CD14-positive monocyte (primary cell): ENCODE measurements around the gene HSPG2. TPM values are rescaled to one million over a fixed set of nuclear protein-coding genes. Genes with fewer than 3 reads are reported as not detected.

Source experiments
- DNase-seq, 3 donors: peaks; one replicate each; pipeline ENCODE4 v3.0.0-alpha.2; 2011 to 2022
- H2AFZ ChIP-seq: 2 replicates; pipeline ENCODE4 v1.6.0; 2012; ENCODE audit warnings: mild to moderate bottlenecking, low read depth, low read length, inconsistent platforms; ENCODE audit not compliant: insufficient read depth, poor library complexity, severe bottlenecking
- H3K27ac ChIP-seq, 2 donors: 1 replicate in 1 of 2; 2 replicates in 1 of 2; pipeline ENCODE4 v1.5.1; 2012 to 2013; ENCODE audit warnings: low read length in 2 of 2, control low read depth in 1 of 2, inconsistent platforms in 1 of 2, low read depth in 1 of 2, mild to moderate bottlenecking in 1 of 2
- H3K27me3 ChIP-seq, 2 donors: one replicate each; pipeline versions ENCODE4 v1.6.0 to v1.6.1; 2011 to 2013; ENCODE audit warnings: low read length in 2 of 2; ENCODE audit not compliant: control insufficient read depth in 2 of 2, insufficient read depth in 2 of 2
- H3K36me3 ChIP-seq, 2 donors: replicated peaks in 1 of 2; 1 replicate in 1 of 2; 2 replicates in 1 of 2; pipeline versions ENCODE4 v1.5.1 to v1.6.1; 2012 to 2013; ENCODE audit warnings: low read length in 2 of 2, control low read depth in 1 of 2, inconsistent platforms in 1 of 2, mild to moderate bottlenecking in 1 of 2; ENCODE audit not compliant: insufficient read depth in 2 of 2, control insufficient read depth in 1 of 2
- H3K4me1 ChIP-seq, 2 donors: 1 replicate in 1 of 2; 2 replicates in 1 of 2; pipeline versions ENCODE4 v1.5.1 to v1.6.1; 2012 to 2013; ENCODE audit warnings: low read length in 2 of 2, control low read depth in 1 of 2, inconsistent platforms in 1 of 2, mild to moderate bottlenecking in 1 of 2, moderate library complexity in 1 of 2; ENCODE audit not compliant: insufficient read depth in 2 of 2, control insufficient read depth in 1 of 2
- H3K4me2 ChIP-seq: replicated peaks from 2 replicates; pipeline ENCODE3; 2012; ENCODE audit warnings: low read length, moderate library complexity, mild to moderate bottlenecking; ENCODE audit not compliant: poor library complexity, severe bottlenecking; ENCODE audit errors: extremely low read depth
- H3K4me3 ChIP-seq, 3 experiments: fragments of 200-600 bp in 1 of 3; sonication (generic) in 1 of 3; replicated peaks in 1 of 3; 1 replicate in 2 of 3; 2 replicates in 1 of 3; pipeline ENCODE4 v1.5.1; 2011 to 2013; ENCODE audit warnings: low read length in 3 of 3, mild to moderate bottlenecking in 3 of 3, control low read depth in 2 of 3, low read depth in 2 of 3, inconsistent platforms in 1 of 3, moderate library complexity in 1 of 3
- H3K79me2 ChIP-seq: 2 replicates; pipeline ENCODE4 v1.6.0; 2012; ENCODE audit warnings: mild to moderate bottlenecking, control low read depth, inconsistent platforms, low read length, moderate library complexity; ENCODE audit not compliant: insufficient read depth
- H3K9ac ChIP-seq: 2 replicates; pipeline ENCODE4 v1.6.0; 2017; ENCODE audit warnings: low read length, mild to moderate bottlenecking; ENCODE audit not compliant: insufficient read depth, poor library complexity, severe bottlenecking
- H3K9me3 ChIP-seq, 2 donors: replicated peaks in 1 of 2; 1 replicate in 1 of 2; 2 replicates in 1 of 2; pipeline versions ENCODE4 v1.5.1 to v1.6.1; 2012 to 2013; ENCODE audit warnings: low read length in 2 of 2, control low read depth in 1 of 2; ENCODE audit not compliant: control insufficient read depth in 1 of 2, insufficient read depth in 1 of 2
- H4K20me1 ChIP-seq: 2 replicates; pipeline ENCODE4 v1.6.0; 2012; ENCODE audit warnings: mild to moderate bottlenecking, low read length, control low read depth, moderate library complexity; ENCODE audit not compliant: insufficient read depth
- H3K27ac Mint-ChIP-seq, 7 donors: one replicate each; pipeline ENCODE4 v1.8.0; 2020; ENCODE audit warnings: mild to moderate bottlenecking in 7 of 7, mixed read lengths in 7 of 7, moderate library complexity in 6 of 7, inconsistent platforms in 2 of 7
- H3K27me3 Mint-ChIP-seq, 3 donors: one replicate each; pipeline ENCODE4 v1.8.0; 2021 to 2022; ENCODE audit warnings: low read depth in 3 of 3, mild to moderate bottlenecking in 3 of 3, mixed read lengths in 3 of 3, moderate library complexity in 3 of 3, inconsistent platforms in 1 of 3
- H3K36me3 Mint-ChIP-seq, 2 donors: one replicate each; pipeline ENCODE4 v1.8.0; 2020; ENCODE audit warnings: mixed read lengths in 2 of 2, inconsistent platforms in 1 of 2, mild to moderate bottlenecking in 1 of 2
- H3K4me1 Mint-ChIP-seq: one replicate; pipeline ENCODE4 v1.8.0; 2020; ENCODE audit warnings: mild to moderate bottlenecking, mixed read lengths
- H3K4me3 Mint-ChIP-seq, 2 donors: one replicate each; pipeline ENCODE4 v1.8.0; 2020; ENCODE audit warnings: mild to moderate bottlenecking in 2 of 2, mixed read lengths in 2 of 2, moderate library complexity in 1 of 2
- H3K9me3 Mint-ChIP-seq, 7 donors: one replicate each; pipeline ENCODE4 v1.8.0; 2020 to 2022; ENCODE audit warnings: mixed read lengths in 7 of 7, mild to moderate bottlenecking in 6 of 7, moderate library complexity in 6 of 7, inconsistent platforms in 2 of 7
- WGBS: methylation state at CpG from one replicate; pipeline ENCODE4 v1.1.5; 2013; ENCODE audit warnings: missing lambda C conversion rate; ENCODE audit not compliant: insufficient coverage; 5-methylcytosine and 5-hydroxymethylcytosine counted together
- intact Hi-C, 2 donors: fragments of 100-400 bp; cut with micrococcal nuclease; formaldehyde crosslinking; loops; one replicate each; pipeline versions ENCODE4 v1.15.0 to v1.15.1; 2023
- polyA plus RNA-seq, 3 donors: library from polyadenylated mRNA; depleted of rRNA in 1 of 3; unstranded in 2 of 3; stranded (reverse) in 1 of 3; fragments of 300-500 nt in 2 of 3; fragments of >200 nt in 1 of 3; fragmentation: Illumina TruSeq in 2 of 3; gene quantifications; 1 replicate in 2 of 3; 2 replicates in 1 of 3; pipeline ENCODE4 v1.2.3, GENCODE V29; 2012 to 2021
- TF ChIP-seq, protein P1 (sequence below): fragments of 200-600 bp; IDR thresholded peaks from one replicate; pipeline ENCODE4 v1.8.0; 2022; ENCODE audit warnings: antibody characterized with exemption, mild to moderate bottlenecking

HSPG2 gene
- polyA plus RNA-seq, 3 donors: 0.44 TPM; not detected in 2

- Histone ChIP-seq H3K4me2 (no peak overlapping the region), H3K27ac (peak overlapping the region in 1 of 2 donors; percentile 62), H3K9ac (no peak overlapping the region), H4K20me1 (peaks cover 27% of the 10 kb centered on the region), H3K4me3 (no peak overlapping the region), H3K9me3 (no peaks in the 10 kb centered on the region), H3K27me3 (no peaks in the 10 kb centered on the region), H2AFZ (no peak overlapping the region), H3K36me3 (no peaks in the 10 kb centered on the region), H3K79me2 (peaks cover 100% of the 10 kb centered on the region), H3K4me1 (peaks cover 62 to 66% of the 10 kb centered on the region in 2 donors)
- peak overlapping the region in 5 of 7 donors; percentile 24 to 83 (median 63) for H3K27ac Mint-ChIP-seq
- H3K36me3 Mint-ChIP-seq: peaks cover 3 to 10% of the 10 kb centered on the region in 2 donors
- H3K4me1 Mint-ChIP-seq: peaks cover 77% of the 10 kb centered on the region
- no peak for DNase-seq
- no CpG with 5 or more reads among the region's 15 CpGs for WGBS
- intact Hi-C loops: no loop called here
- H3K4me3 Mint-ChIP-seq: no peak overlapping the region
- peaks cover 0 to 2% (median 0%) of the 10 kb centered on the region in 7 donors for H3K9me3 Mint-ChIP-seq
- H3K27me3 Mint-ChIP-seq: no peaks in the 10 kb centered on the region
- TF ChIP-seq, protein P1, sequence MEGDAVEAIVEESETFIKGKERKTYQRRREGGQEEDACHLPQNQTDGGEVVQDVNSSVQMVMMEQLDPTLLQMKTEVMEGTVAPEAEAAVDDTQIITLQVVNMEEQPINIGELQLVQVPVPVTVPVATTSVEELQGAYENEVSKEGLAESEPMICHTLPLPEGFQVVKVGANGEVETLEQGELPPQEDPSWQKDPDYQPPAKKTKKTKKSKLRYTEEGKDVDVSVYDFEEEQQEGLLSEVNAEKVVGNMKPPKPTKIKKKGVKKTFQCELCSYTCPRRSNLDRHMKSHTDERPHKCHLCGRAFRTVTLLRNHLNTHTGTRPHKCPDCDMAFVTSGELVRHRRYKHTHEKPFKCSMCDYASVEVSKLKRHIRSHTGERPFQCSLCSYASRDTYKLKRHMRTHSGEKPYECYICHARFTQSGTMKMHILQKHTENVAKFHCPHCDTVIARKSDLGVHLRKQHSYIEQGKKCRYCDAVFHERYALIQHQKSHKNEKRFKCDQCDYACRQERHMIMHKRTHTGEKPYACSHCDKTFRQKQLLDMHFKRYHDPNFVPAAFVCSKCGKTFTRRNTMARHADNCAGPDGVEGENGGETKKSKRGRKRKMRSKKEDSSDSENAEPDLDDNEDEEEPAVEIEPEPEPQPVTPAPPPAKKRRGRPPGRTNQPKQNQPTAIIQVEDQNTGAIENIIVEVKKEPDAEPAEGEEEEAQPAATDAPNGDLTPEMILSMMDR: no peak
Measured at GRCh38 chr1:21774835-21775549, 162.1 kb downstream of the HSPG2 start.

DNA sequence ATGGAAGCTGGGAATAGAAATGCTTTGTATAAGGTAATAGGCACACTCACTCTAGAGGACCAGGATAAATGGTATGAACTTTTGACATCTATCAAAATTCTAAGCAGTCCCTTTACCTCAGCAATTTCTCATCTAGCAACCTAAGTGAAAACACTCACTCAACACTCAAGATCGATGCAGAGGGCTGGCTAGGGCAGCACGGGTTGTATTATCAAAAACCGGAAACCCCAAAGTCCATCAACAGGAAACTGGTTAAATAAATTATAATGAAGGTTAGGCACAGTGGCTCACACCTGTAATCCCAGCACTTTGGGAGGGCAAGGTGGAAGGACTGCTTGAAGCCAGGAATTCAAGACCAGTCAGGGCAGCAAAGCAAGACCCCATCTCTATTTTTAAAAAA is 163.5 kb downstream of the HSPG2 start:
- Histone ChIP-seq H4K20me1 (peaks cover 20% of the 10 kb centered on the region), H3K27ac (peak overlapping the region; percentile 68 to 74), H3K36me3 (no peaks in the 10 kb centered on the region), H3K9me3 (no peaks in the 10 kb centered on the region), H2AFZ (no peak overlapping the region), H3K9ac (no peak overlapping the region), H3K27me3 (no peaks in the 10 kb centered on the region), H3K79me2 (peaks cover 100% of the 10 kb centered on the region), H3K4me3 (peak overlapping the region in 1 of 3 experiments; percentile 32), H3K4me1 (peaks cover 71 to 76% of the 10 kb centered on the region in 2 donors), H3K4me2 (peak overlapping the region; percentile 28)
- Mint-ChIP-seq H3K4me3 (no peak overlapping the region), H3K27me3 (no peaks in the 10 kb centered on the region), H3K4me1 (peaks cover 80% of the 10 kb centered on the region), H3K9me3 (peaks cover 0 to 2% (median 0%) of the 10 kb centered on the region in 7 donors), H3K36me3 (peaks cover 8 to 16% of the 10 kb centered on the region in 2 donors), H3K27ac (peak overlapping the region; percentile 78 to 94 (median 93))
- intact Hi-C loops: no loop called here
- TF ChIP-seq, protein P1: no peak
- peak in 1 of 3 donors; percentile 35 for DNase-seq
- WGBS: no CpG with 5 or more reads among the region's 3 CpGs

Other genes with a start within 250 kb of the HSPG2 start
- 10 to 100 TPM; 26.5 to 40.2 (median 34.3) TPM for gene USP48, start 154.2 kb downstream of the HSPG2 start, polyA plus RNA-seq
- under 1 TPM in 1 of 3 donors, not detected in 2; 0.63 TPM for gene LDLRAD2, start 125.0 kb downstream of the HSPG2 start, polyA plus RNA-seq
- gene CELA3B, start 39.7 kb upstream of the HSPG2 start, polyA plus RNA-seq: not detected
- not detected for gene CELA3A, start 64.3 kb upstream of the HSPG2 start, polyA plus RNA-seq
- 100 to 1,000 TPM; 210 to 731 (median 606) TPM for gene CDC42, start 115.4 kb upstream of the HSPG2 start, polyA plus RNA-seq
- gene WNT4, start 205.8 kb upstream of the HSPG2 start, polyA plus RNA-seq: not detected